IMR-90 (cell line): ENCODE data around the gene ADGRL1. TPM values are rescaled to one million over a fixed set of nuclear protein-coding genes. Genes with fewer than 3 reads are reported as not detected.
"Not testable (repeated sequence)": the region's sequence is repeated elsewhere in the genome, so short reads cannot be mapped to it uniquely, and the experiment has no call there.

Experiments
- ATAC-seq: fragments of 200-7000 bp; cut with Tn5 transposase; 2 replicates; pipeline ENCODE4 v1.9.1; 2020; ENCODE audit warnings: low read depth, mild to moderate bottlenecking, moderate library complexity
- BruUV-seq: library from RNA; stranded (reverse); fragments of 400-500 nt; replicated peaks from 2 replicates; lab custom pipeline; 2021; lab: Mats Ljungman, UMichigan
- CTCF ChIA-PET: fragments of 300-600 bp; formaldehyde crosslinking; extraction: SDS; loops from one replicate; lab custom pipeline; 2021; ENCODE audit warnings: antibody characterized with exemption; lab: Yijun Ruan, JAX
- POLR2A ChIA-PET: fragments of 300-600 bp; sonication (Branson Sonifier 250); formaldehyde crosslinking; loops from one replicate; lab custom pipeline; 2022; ENCODE audit warnings: antibody characterized with exemption; ENCODE audit not compliant: unreplicated experiment; lab: Charles Lee
- DNase-seq: peaks from one replicate; pipeline ENCODE4 v3.0.0; 2013
- H2AFZ ChIP-seq: replicated peaks from 2 replicates; pipeline ENCODE3; 2013; ENCODE audit warnings: low read length, mild to moderate bottlenecking; ENCODE audit not compliant: poor library complexity
- H2AK5ac ChIP-seq: 2 replicates; pipeline ENCODE4 v1.6.1; 2013; ENCODE audit warnings: low read depth, low read length, inconsistent platforms
- H2AK9ac ChIP-seq: replicated peaks from 2 replicates; pipeline ENCODE3; 2013; ENCODE audit warnings: mild to moderate bottlenecking, low read depth, low read length, moderate library complexity; ENCODE audit not compliant: poor library complexity
- H2BK120ac ChIP-seq: 2 replicates; pipeline ENCODE4 v1.6.1; 2013; ENCODE audit warnings: low read depth, low read length, inconsistent platforms
- H2BK15ac ChIP-seq: 3 replicates; pipeline ENCODE4 v1.6.1; 2013; ENCODE audit warnings: low read depth, low read length, inconsistent platforms
- H2BK20ac ChIP-seq: 2 replicates; pipeline ENCODE4 v1.6.1; 2013; ENCODE audit warnings: low read depth, mild to moderate bottlenecking, inconsistent platforms, low read length, moderate library complexity
- H2BK5ac ChIP-seq: 2 replicates; pipeline ENCODE4 v1.6.1; 2013; ENCODE audit warnings: mild to moderate bottlenecking, low read depth, low read length, inconsistent platforms; ENCODE audit not compliant: poor library complexity, severe bottlenecking
- H3K14ac ChIP-seq: replicated peaks from 2 replicates; pipeline ENCODE4 v1.6.1; 2013; ENCODE audit warnings: low read depth, low read length, inconsistent platforms
- H3K18ac ChIP-seq: 2 replicates; pipeline ENCODE4 v1.6.1; 2013; ENCODE audit warnings: low read depth, low read length, control low read depth
- H3K23ac ChIP-seq: 2 replicates; pipeline ENCODE4 v1.6.1; 2013; ENCODE audit warnings: low read depth, low read length, inconsistent platforms
- H3K27ac ChIP-seq: 2 replicates; pipeline ENCODE4 v1.5.1; 2013; ENCODE audit warnings: mild to moderate bottlenecking, control low read depth, low read length; ENCODE audit not compliant: insufficient read depth
- H3K27me3 ChIP-seq: 2 replicates; pipeline ENCODE4 v1.6.1; 2013; ENCODE audit warnings: low read length; ENCODE audit not compliant: control insufficient read depth, insufficient read depth
- H3K36me3 ChIP-seq: 2 replicates; pipeline ENCODE4 v1.6.1; 2013; ENCODE audit warnings: low read length, mixed read lengths; ENCODE audit not compliant: control insufficient read depth, insufficient read depth
- H3K4ac ChIP-seq: 2 replicates; pipeline ENCODE4 v1.6.1; 2013; ENCODE audit warnings: low read depth, low read length, inconsistent platforms
- H3K4me1 ChIP-seq: 2 replicates; pipeline ENCODE4 v1.6.1; 2013; ENCODE audit warnings: low read length, mixed read lengths; ENCODE audit not compliant: control insufficient read depth, insufficient read depth
- H3K4me2 ChIP-seq: 2 replicates; pipeline ENCODE4 v1.6.1; 2013; ENCODE audit warnings: low read depth, mild to moderate bottlenecking, control low read depth, low read length, moderate library complexity
- H3K4me3 ChIP-seq: 2 replicates; pipeline ENCODE4 v1.5.1; 2013; ENCODE audit warnings: low read depth, mild to moderate bottlenecking, control low read depth, low read length, moderate library complexity; ENCODE audit not compliant: insufficient read depth
- H3K56ac ChIP-seq: 2 replicates; pipeline ENCODE4 v1.6.1; 2013; ENCODE audit warnings: low read length, inconsistent platforms; ENCODE audit not compliant: insufficient read depth; ENCODE audit errors: extremely low read depth
- H3K79me1 ChIP-seq, 2 experiments: 2 replicates each; pipeline ENCODE4 v1.6.1; 2013; ENCODE audit warnings: low read length in 2 of 2, inconsistent platforms in 1 of 2, low read depth in 1 of 2
- H3K9ac ChIP-seq: 2 replicates; pipeline ENCODE4 v1.6.1; 2013; ENCODE audit warnings: low read depth, low read length, control low read depth
- H3K9me1 ChIP-seq: 2 replicates; pipeline ENCODE4 v1.6.1; 2013; ENCODE audit warnings: low read length, inconsistent platforms; ENCODE audit not compliant: insufficient read depth
- H3K9me3 ChIP-seq: 2 replicates; pipeline ENCODE4 v1.6.1; 2013; ENCODE audit warnings: low read length; ENCODE audit not compliant: control insufficient read depth, insufficient read depth
- H4K20me1 ChIP-seq: 2 replicates; pipeline ENCODE4 v1.6.1; 2013; ENCODE audit warnings: low read length, inconsistent platforms; ENCODE audit not compliant: insufficient read depth
- H4K5ac ChIP-seq: 2 replicates; pipeline ENCODE4 v1.6.1; 2013; ENCODE audit warnings: mild to moderate bottlenecking, low read depth, low read length, control low read depth
- H4K8ac ChIP-seq, 2 experiments: 2 replicates each; pipeline ENCODE4 v1.6.1; 2013; ENCODE audit warnings: low read depth in 2 of 2, low read length in 2 of 2, control low read depth in 1 of 2, inconsistent platforms in 1 of 2
- H4K91ac ChIP-seq: 2 replicates; pipeline ENCODE4 v1.6.1; 2013; ENCODE audit warnings: low read depth, low read length, inconsistent platforms; ENCODE audit not compliant: insufficient read depth
- BHLHE40 ChIP-seq: fragments of 150-350 bp; IDR thresholded peaks from 2 replicates; pipeline ENCODE4 v1.6.1; 2016; ENCODE audit warnings: mild to moderate bottlenecking, low read depth, low read length
- MAZ ChIP-seq: IDR thresholded peaks from 2 replicates; pipeline ENCODE4 v1.6.1; 2012; ENCODE audit warnings: low read depth, mild to moderate bottlenecking, low read length, improper control_type of control experiment, moderate library complexity, borderline replicate concordance
- WGBS, 2 experiments: methylation state at CpG; one replicate each; pipeline versions ENCODE4 v1.1.5 to v1.1.7; 2013; ENCODE audit warnings: missing lambda C conversion rate in 2 of 2; ENCODE audit not compliant: insufficient read length in 1 of 2; ENCODE audit errors: extremely low coverage in 2 of 2; 5-methylcytosine and 5-hydroxymethylcytosine counted together
- dilution Hi-C: fragments of 300-500 bp; cut with HindIII; formaldehyde crosslinking; loops from one replicate; pipeline ENCODE4 v1.14.3; 2018; ENCODE audit warnings: low sequenced_read_pairs; ENCODE audit not compliant: unreplicated experiment
- in situ Hi-C: fragments of 300-500 bp; cut with MboI; formaldehyde crosslinking; loops from 3 replicates; pipeline ENCODE4 v1.14.3; 2019; ENCODE audit warnings: low sequenced_read_pairs, inconsistent platforms, mixed read lengths
- intact Hi-C: fragments of 100-400 bp; cut with micrococcal nuclease; formaldehyde crosslinking; loops from 2 replicates; pipeline ENCODE4 v1.10.0; 2022
- polyA plus RNA-seq, 3 experiments: library from polyadenylated mRNA; depleted of rRNA; stranded (reverse); fragments of >200 nt; gene quantifications; 2 replicates each; pipeline ENCODE4 v1.2.3, GENCODE V29; 2012; ENCODE audit warnings: low replicate concordance in 1 of 3
- total RNA-seq: library from RNA; depleted of rRNA; stranded (reverse); fragments of >200 nt; gene quantifications from 2 replicates; pipeline ENCODE4 v1.2.3, GENCODE V29; 2012

ADGRL1 gene
- total and polyA plus RNA-seq, 2 of the 4 experiments (the other 2 are of a cell fraction) = 0.72 to 2.2 TPM

DNA sequence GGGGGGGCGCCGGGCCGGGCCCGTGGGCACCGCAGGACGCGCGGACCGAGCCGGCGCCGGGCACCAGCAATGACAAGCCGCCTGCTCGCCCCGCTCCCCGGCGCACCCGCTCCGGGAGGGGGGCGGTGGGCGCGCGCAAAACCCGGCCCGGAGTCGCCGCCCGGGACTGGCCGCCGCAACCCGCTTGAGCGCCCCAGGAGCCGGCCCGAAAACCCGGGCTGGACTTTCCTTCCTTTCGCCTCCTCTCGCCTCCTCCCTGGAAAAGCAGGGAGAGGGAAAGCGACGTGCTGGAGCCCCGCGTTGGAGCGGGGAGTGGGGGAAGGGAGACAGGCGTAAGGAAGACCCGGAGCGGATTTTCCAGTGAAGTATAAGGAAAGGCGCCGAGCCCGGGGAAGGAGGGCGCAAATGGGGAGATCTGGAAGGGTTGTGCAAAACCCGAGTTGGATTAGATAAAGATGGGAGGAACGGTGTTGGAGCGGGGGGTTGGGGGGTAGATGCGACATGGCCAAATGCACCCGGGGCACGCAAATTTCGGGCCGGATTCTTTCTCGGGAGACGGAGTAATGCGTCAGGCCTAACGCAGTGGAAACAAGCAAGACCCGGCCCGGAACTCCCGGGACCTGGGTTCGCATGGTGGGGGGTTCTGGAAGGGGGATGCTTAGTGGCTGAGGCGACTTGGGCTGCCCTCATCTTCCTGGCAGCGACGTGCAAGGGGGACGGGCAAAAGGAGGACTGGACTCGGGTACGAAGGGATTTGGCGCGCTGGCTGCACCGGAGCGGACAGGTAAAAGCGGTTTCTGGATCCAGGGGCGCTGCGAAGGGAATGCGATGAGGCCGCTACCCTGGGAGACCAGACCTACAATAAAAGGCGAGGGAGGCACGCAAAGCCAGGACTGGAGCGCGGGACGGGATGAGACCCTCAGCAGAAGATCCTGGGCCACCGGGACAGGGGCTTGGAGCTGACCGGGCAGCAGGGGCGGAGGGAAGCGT lies 1.1 kb upstream of the ADGRL1 start:
- peak overlapping the region; percentile 80 for H3K4me2 ChIP-seq
- not testable (repeated sequence) for BruUV-seq

DNA sequence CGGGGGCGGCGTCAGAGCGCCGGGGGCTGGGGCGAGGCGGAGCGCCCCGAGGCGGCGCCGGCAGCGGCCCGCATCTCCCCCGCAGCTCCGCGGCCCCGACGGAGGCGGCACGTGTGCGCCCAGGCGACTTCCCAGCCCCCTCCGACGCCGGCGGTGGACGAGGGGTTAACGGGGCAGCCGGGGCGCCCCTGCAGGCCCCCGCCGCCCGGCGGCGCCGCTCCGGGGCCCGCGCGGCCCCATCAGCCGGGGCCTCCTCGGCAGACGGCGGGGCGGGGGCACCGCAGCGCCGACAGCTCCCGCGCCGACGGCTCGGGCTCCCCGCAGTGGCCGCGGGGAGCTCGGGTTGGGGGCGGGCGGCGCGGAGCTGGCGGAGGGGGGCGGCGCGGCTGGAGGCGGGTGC lies 339 bp upstream of the ADGRL1 start:
- H3K4me1 ChIP-seq, H3K27ac ChIP-seq, H4K91ac ChIP-seq, H2BK5ac ChIP-seq, POLR2A ChIA-PET, H3K4ac ChIP-seq, H2AK9ac ChIP-seq, in situ Hi-C loops, H4K5ac ChIP-seq, CTCF ChIA-PET, intact Hi-C loops, H3K36me3 ChIP-seq, BruUV-seq, H2BK120ac ChIP-seq, H3K9me1 ChIP-seq, DNase-seq, H4K8ac ChIP-seq, dilution Hi-C loops, H2BK15ac ChIP-seq, H3K79me1 ChIP-seq, ATAC-seq, H4K20me1 ChIP-seq, H3K18ac ChIP-seq, H3K23ac ChIP-seq, H3K9me3 ChIP-seq, H3K56ac ChIP-seq, H3K14ac ChIP-seq, H2BK20ac ChIP-seq, H3K4me2 ChIP-seq, H2AK5ac ChIP-seq, H3K9ac ChIP-seq: not testable (repeated sequence)
- peaks cover 51% of the 10 kb centered on the region for H3K27me3 ChIP-seq
- peak overlapping the region; percentile 58 for H2AFZ ChIP-seq
- peak overlapping the region; percentile 52 for H3K4me3 ChIP-seq
- WGBS, 2 experiments = 0% methylated on average over 1 of the region's 67 CpGs; no CpG with 5 or more reads in 1 of the 2 experiments

More for the DNA sequence above, 1.1 kb upstream of the ADGRL1 start:
- H3K56ac ChIP-seq, H2AK9ac ChIP-seq, H3K9ac ChIP-seq, H3K9me3 ChIP-seq, dilution Hi-C loops, H3K14ac ChIP-seq, H3K27ac ChIP-seq, H4K20me1 ChIP-seq, H3K9me1 ChIP-seq, H3K18ac ChIP-seq, H3K36me3 ChIP-seq, H2BK15ac ChIP-seq, H2BK120ac ChIP-seq, intact Hi-C loops, in situ Hi-C loops, CTCF ChIA-PET, H3K79me1 ChIP-seq, POLR2A ChIA-PET, H2AK5ac ChIP-seq, H4K91ac ChIP-seq, H2BK5ac ChIP-seq, H3K23ac ChIP-seq, H2BK20ac ChIP-seq, H3K4me1 ChIP-seq: not testable (repeated sequence)
- peaks cover 50% of the 10 kb centered on the region for H3K27me3 ChIP-seq
- H3K4ac ChIP-seq = 0 out of 2 replicates have a peak overlapping the region, but pooled peaks have one; percentile 29
- peak overlapping the region in 1 of 2 experiments; percentile 43; a peak in 1 of 4 replicates for H4K8ac ChIP-seq
- DNase-seq (peak; percentile 92), ATAC-seq (peak; percentile 92)
- peak overlapping the region; percentile 52 for H3K4me3 ChIP-seq
- peak; percentile 16; the same call in 1 of the 2 replicates for TF ChIP-seq BHLHE40
- peak; percentile 93 for TF ChIP-seq MAZ
- peak overlapping the region; percentile 43 for H4K5ac ChIP-seq
- 3% methylated on average over 24 of the region's 89 CpGs; no CpG with 5 or more reads in 1 of the 2 experiments for WGBS, 2 experiments
- peak overlapping the region; percentile 89 for H2AFZ ChIP-seq
